NCI-H524 treated with DMSO at 0.1 percent for 48 hours (cell line): ENCODE data around the gene KRT36.

Source experiments
- DNase-seq: peaks from one replicate; lab custom pipeline; 2025; lab: John Stamatoyannopoulos, UW

KRT36 gene

DNA sequence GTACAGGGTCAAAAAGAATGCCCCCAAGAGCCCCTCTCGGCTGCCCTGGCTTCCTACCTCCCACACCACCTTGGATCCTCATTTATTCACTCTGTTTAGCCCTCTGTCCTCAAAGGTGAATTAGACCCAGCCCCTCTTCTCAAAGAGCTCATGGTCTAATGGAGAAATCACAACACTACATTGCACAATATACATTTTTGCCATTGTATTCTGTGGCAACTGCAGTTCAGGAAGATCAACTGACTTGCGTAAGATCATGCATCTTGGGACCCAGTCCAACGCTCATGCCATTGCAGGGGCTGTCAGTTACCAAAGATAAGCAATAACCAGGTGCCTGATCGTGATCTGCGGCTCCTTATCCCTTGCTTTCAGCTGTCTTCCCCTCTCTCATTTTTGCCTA lies 50.3 kb downstream of the KRT36 start:
- no peak for DNase-seq

DNA sequence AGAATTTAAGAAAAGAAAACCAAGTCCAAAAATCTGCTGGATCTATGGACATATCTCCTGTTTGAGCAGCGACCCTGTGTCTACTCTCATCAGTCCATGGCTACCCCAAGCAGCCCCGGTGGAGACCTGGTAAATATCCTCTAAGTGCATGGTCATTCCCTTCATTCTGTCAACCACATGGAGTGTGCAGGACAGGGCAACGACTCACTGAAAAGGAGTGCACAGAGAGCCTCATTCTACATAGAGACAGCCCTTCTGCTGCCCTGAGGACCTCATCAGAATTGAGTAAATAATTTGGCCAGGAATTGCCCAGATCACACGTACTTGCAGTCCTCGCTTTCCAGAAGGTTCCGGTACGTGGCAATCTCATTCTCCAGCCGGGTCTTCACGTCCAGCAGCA lies 51.9 kb downstream of the KRT36 start:
- DNase-seq = no peak

DNA sequence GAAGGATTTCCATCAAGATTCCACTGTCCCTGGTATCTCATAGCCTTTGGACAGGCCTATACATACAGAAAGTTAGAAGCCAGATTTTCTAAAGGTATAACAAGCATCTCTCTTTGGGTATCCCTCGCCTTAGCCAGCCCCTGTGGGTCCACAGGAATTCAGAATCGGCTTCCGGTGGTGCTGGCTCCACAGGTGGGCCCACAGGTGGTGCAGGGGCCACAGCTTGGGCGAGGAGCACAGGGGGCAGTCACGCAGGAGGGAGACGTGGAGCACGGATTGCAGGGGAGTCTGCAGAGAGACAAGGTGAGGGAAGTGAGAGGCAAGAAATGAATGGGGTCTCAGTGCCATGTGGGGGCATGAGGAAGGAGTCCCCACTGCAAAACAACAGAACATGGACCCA lies 52.5 kb downstream of the KRT36 start:
- no peak for DNase-seq
